Lower leg skin (tissue), 3 donors: ENCODE results near the gene RHOH.

Experiments used
- CTCF ChIP-seq, 3 donors: fragments of 450-650 bp; IDR thresholded peaks; one replicate each; pipeline ENCODE4 v1.5.1; 2016; ENCODE audit warnings: antibody characterized with exemption in 3 of 3, mild to moderate bottlenecking in 3 of 3, moderate library complexity in 2 of 3
- POLR2A ChIP-seq, 2 donors: fragments of 450-650 bp; IDR thresholded peaks; one replicate each; pipeline ENCODE4 v1.6.1; 2016 to 2017; ENCODE audit warnings: antibody characterized with exemption in 2 of 2, mild to moderate bottlenecking in 1 of 2, moderate library complexity in 1 of 2

- TF ChIP-seq CTCF (IDR thresholded peaks at IDR 0.05) = no peak
- no peak for TF ChIP-seq POLR2A (IDR thresholded peaks at IDR 0.05)
Observed at GRCh38 chr4:40261231-40262076, 64.6 kb downstream of the RHOH start.
